OCI-LY7 (cell line): ENCODE data around the gene CTNNA2.

Source experiments
- CTCF ChIP-seq: fragments of 200-600 bp; sonication (generic); conservative IDR thresholded peaks from 2 replicates; pipeline ENCODE4 v1.5.1; 2014; ENCODE audit warnings: mild to moderate bottlenecking, antibody characterized with exemption, low read length, moderate library complexity, mixed read lengths
- EZH2phosphoT487 ChIP-seq: fragments of 200-600 bp; sonication (generic); IDR thresholded peaks from 2 replicates; pipeline ENCODE4 v1.6.1; 2018; ENCODE audit warnings: low read depth, borderline replicate concordance, mild to moderate bottlenecking, mixed run types, antibody characterized with exemption, low read length, moderate library complexity, mixed read lengths

- TF ChIP-seq CTCF (no peak), EZH2phosphoT487 (no peak)
Observed at GRCh38 chr2:80062298-80062697, 549.4 kb downstream of the CTNNA2 start.
